ENCODE data around the gene TMEM179. TPM values are rescaled to one million over a fixed set of nuclear protein-coding genes. Genes with fewer than 3 reads are reported as not detected.

TMEM179 gene
- total and polyA plus RNA-seq, 2 donors (not counting 3 experiments of a cell fraction or from before 2014, with no cell fraction given), result 0.14 TPM; not detected in 1

DNA sequence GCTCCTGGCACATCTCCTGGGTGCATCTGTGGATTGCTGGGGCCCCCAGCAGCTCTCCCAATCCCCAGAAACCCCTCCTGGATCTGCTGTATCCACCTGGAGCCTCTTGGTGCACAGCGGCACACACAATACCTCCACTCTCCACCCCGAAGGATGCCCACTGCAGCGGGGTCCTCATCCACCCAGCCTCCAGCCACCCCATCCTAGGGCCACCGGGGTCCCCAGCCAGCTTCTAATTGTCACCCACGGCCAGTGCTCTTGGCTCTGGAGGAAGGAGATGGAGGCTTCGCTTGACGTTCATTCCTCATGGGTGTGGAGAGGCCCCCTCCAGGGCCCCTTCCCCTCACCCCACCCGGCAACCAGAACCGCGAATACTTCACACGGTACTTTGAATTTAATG is 31.6 kb upstream of the TMEM179 start:
- Histone ChIP-seq H2AFZ (ENCODE audit: low read depth, low read length) (no peak overlapping the region), H3K36me3 (ENCODE audit: control insufficient read depth in 2 of 2, extremely low read depth in 1 of 2, insufficient read depth in 2 of 2, low read length in 2 of 2) (no peaks in the 10 kb centered on the region), H3K27ac (ENCODE audit: insufficient read depth, low read depth, low read length) (no peak overlapping the region), H3K4me3 (replicated peaks in 1 of 3; ENCODE audit: insufficient read depth in 1 of 3, low read depth in 1 of 3, low read length in 3 of 3) (no peak overlapping the region), H3K9me1 (replicated peaks; ENCODE audit: control insufficient read depth, extremely low read depth, insufficient read depth, low read length) (no peaks in the 10 kb centered on the region), H3K4me1 (ENCODE audit: control insufficient read depth, extremely low read depth, insufficient read depth, low read length) (no peaks in the 10 kb centered on the region), H3K9ac (replicated peaks; ENCODE audit: extremely low read depth, insufficient read depth, low read length) (no peak overlapping the region), H4K20me1 (replicated peaks; ENCODE audit: control insufficient read depth, extremely low read depth, insufficient read depth, low read length) (no peaks in the 10 kb centered on the region), H3K79me2 (ENCODE audit: control insufficient read depth, insufficient read depth, low read length) (no peaks in the 10 kb centered on the region), H3K4me2 (ENCODE audit: insufficient read depth, low read length) (no peak overlapping the region), H3K9me3 (replicated peaks; ENCODE audit: control insufficient read depth, insufficient read depth, low read length) (no peaks in the 10 kb centered on the region), H3K27me3 (ENCODE audit: control insufficient read depth in 2 of 2, insufficient read depth in 2 of 2, low read length in 2 of 2) (no peaks in the 10 kb centered on the region)
- no peak for FAIRE-seq
- POLR2A ChIA-PET, result no interaction called here
- no TSS peak for BruUV-seq (replicated peaks)
- TF ChIP-seq POLR2A (IDR thresholded peaks at IDR 0.05; ENCODE audit: low read depth, low read length), result no peak
- no peak for TF ChIP-seq GATA2 (IDR thresholded peaks at IDR 0.05; ENCODE audit: insufficient read depth, insufficient read length, low read depth, low read length)
- TF ChIP-seq JUN (IDR thresholded peaks at IDR 0.05; ENCODE audit: borderline replicate concordance, insufficient read depth, insufficient read length, low read depth), result no peak
- TF ChIP-seq POLR2AphosphoS5 (IDR thresholded peaks at IDR 0.05; ENCODE audit: insufficient read depth, low read depth, low read length), result no peak
- no peak for TF ChIP-seq MYC (IDR thresholded peaks at IDR 0.05; ENCODE audit: low read depth, low read length)
- TF ChIP-seq, protein P1, sequence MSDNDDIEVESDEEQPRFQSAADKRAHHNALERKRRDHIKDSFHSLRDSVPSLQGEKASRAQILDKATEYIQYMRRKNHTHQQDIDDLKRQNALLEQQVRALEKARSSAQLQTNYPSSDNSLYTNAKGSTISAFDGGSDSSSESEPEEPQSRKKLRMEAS (IDR thresholded peaks at IDR 0.05; ENCODE audit: insufficient read depth, insufficient read length), result no peak
- DNase-seq (ENCODE audit: low read depth, low spot score), result no peak
- intact Hi-C loops (cut with micrococcal nuclease), result no loop called here
- CTCF ChIA-PET, result no interaction called here
- dilution Hi-C loops (cut with MboI; ENCODE audit: extremely low pct_ligation_motif_present, low sequenced_read_pairs), result no loop called here

DNA sequence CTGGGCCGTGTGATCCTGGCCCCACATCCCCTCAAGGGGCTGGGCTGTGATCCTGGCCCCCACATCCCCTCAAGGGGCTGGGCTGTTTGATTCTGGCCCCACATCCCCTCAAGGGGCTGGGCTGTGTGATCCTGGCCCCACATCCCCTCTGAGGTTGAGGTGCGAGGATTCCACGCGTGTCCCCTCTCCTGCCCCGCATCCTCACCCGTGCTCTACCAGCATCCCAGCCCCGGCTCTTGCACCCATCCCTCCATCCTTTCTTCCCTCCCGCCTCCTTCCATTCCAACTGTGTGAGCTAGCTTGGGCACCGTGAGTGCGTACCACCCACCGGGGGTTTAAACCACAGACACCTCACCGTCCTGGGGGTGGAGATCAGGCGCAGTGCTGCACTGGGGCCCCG is 31.1 kb upstream of the TMEM179 start:
- TF ChIP-seq POLR2AphosphoS5 (IDR thresholded peaks at IDR 0.05; ENCODE audit: insufficient read depth, low read depth, low read length) (no peak), JUN (IDR thresholded peaks at IDR 0.05; ENCODE audit: borderline replicate concordance, insufficient read depth, insufficient read length, low read depth) (no peak), GATA2 (IDR thresholded peaks at IDR 0.05; ENCODE audit: insufficient read depth, insufficient read length, low read depth, low read length) (no peak), MYC (IDR thresholded peaks at IDR 0.05; ENCODE audit: low read depth, low read length) (no peak), FOS (IDR thresholded peaks at IDR 0.05; ENCODE audit: borderline replicate concordance, insufficient read depth, low read length) (no peak), EZH2 (IDR thresholded peaks at IDR 0.05; ENCODE audit: borderline replicate concordance, low read depth, low read length, severe bottlenecking) (no peak), CTCF (IDR thresholded peaks at IDR 0.05; ENCODE audit: extremely low read depth in 1 of 2, insufficient read depth in 1 of 2, low read depth in 1 of 2, low read length in 2 of 2) (no peak), POLR2A (IDR thresholded peaks at IDR 0.05; ENCODE audit: low read depth, low read length) (no peak)
- TF ChIP-seq, protein P1 (IDR thresholded peaks at IDR 0.05; ENCODE audit: insufficient read depth, insufficient read length), result no peak
- Histone ChIP-seq H3K9me3 (replicated peaks; ENCODE audit: control insufficient read depth, insufficient read depth, low read length) (no peaks in the 10 kb centered on the region), H3K36me3 (ENCODE audit: control insufficient read depth in 2 of 2, extremely low read depth in 1 of 2, insufficient read depth in 2 of 2, low read length in 2 of 2) (no peaks in the 10 kb centered on the region), H3K4me3 (replicated peaks in 1 of 3; ENCODE audit: insufficient read depth in 1 of 3, low read depth in 1 of 3, low read length in 3 of 3) (no peak overlapping the region), H3K4me2 (ENCODE audit: insufficient read depth, low read length) (no peak overlapping the region), H4K20me1 (replicated peaks; ENCODE audit: control insufficient read depth, extremely low read depth, insufficient read depth, low read length) (no peaks in the 10 kb centered on the region), H3K27me3 (ENCODE audit: control insufficient read depth in 2 of 2, insufficient read depth in 2 of 2, low read length in 2 of 2) (no peaks in the 10 kb centered on the region), H2AFZ (ENCODE audit: low read depth, low read length) (no peak overlapping the region), H3K4me1 (ENCODE audit: control insufficient read depth, extremely low read depth, insufficient read depth, low read length) (no peaks in the 10 kb centered on the region), H3K9ac (replicated peaks; ENCODE audit: extremely low read depth, insufficient read depth, low read length) (no peak overlapping the region), H3K27ac (ENCODE audit: insufficient read depth, low read depth, low read length) (no peak overlapping the region), H3K9me1 (replicated peaks; ENCODE audit: control insufficient read depth, extremely low read depth, insufficient read depth, low read length) (no peaks in the 10 kb centered on the region), H3K79me2 (ENCODE audit: control insufficient read depth, insufficient read depth, low read length) (no peaks in the 10 kb centered on the region)
- BruUV-seq (replicated peaks), result no TSS peak
- DNase-seq (ENCODE audit: low read depth, low spot score), result no peak
- ChIA-PET CTCF (no interaction called here), POLR2A (no interaction called here)
- no peak for FAIRE-seq
- intact Hi-C loops (cut with micrococcal nuclease) (no loop called here), dilution Hi-C loops (cut with MboI; ENCODE audit: extremely low pct_ligation_motif_present, low sequenced_read_pairs) (no loop called here)

Data from endothelial cell of umbilical vein (primary cell).